Mesenchymal stem cell (in vitro differentiated cells and primary cell): ENCODE data around the gene PTPRU.
A peak's percentile ranks its signal among the peaks of the same experiment; 100 is the strongest.

Experiments used
- DNase-seq: peaks from one replicate; pipeline ENCODE4 v3.0.0-alpha.2; 2013
- H2AFZ ChIP-seq: one replicate; pipeline ENCODE4 v1.6.1; 2013; ENCODE audit warnings: low read depth, mild to moderate bottlenecking, control low read depth, inconsistent platforms, low read length, moderate library complexity
- H2AK5ac ChIP-seq: 2 replicates; pipeline ENCODE4 v1.6.1; 2013; ENCODE audit warnings: low read length, moderate library complexity, mild to moderate bottlenecking, inconsistent platforms; ENCODE audit not compliant: severe bottlenecking
- H2BK120ac ChIP-seq: one replicate; pipeline ENCODE4 v1.6.1; 2013; ENCODE audit warnings: low read depth, mild to moderate bottlenecking, inconsistent platforms, low read length, moderate library complexity
- H2BK12ac ChIP-seq, 2 experiments: one replicate each; pipeline ENCODE4 v1.6.1; 2013; ENCODE audit warnings: inconsistent platforms in 2 of 2, low read length in 2 of 2, mild to moderate bottlenecking in 2 of 2, moderate library complexity in 2 of 2, control low read depth in 1 of 2
- H2BK15ac ChIP-seq: one replicate; pipeline ENCODE4 v1.6.1; 2013; ENCODE audit warnings: mild to moderate bottlenecking, low read depth, inconsistent platforms; ENCODE audit not compliant: poor library complexity, severe bottlenecking
- H2BK5ac ChIP-seq: 2 replicates; pipeline ENCODE4 v1.6.1; 2013; ENCODE audit warnings: low read depth, mild to moderate bottlenecking, low read length, control low read depth, inconsistent platforms; ENCODE audit not compliant: poor library complexity, severe bottlenecking
- H3K14ac ChIP-seq, 2 experiments: one replicate each; pipeline ENCODE4 v1.6.1; 2013; ENCODE audit warnings: inconsistent platforms in 2 of 2, low read length in 2 of 2, control low read depth in 1 of 2, mild to moderate bottlenecking in 1 of 2, moderate library complexity in 1 of 2
- H3K18ac ChIP-seq, 2 experiments: one replicate each; pipeline ENCODE4 v1.6.1; 2013; ENCODE audit warnings: inconsistent platforms in 2 of 2, low read length in 2 of 2, control low read depth in 1 of 2, low read depth in 1 of 2, mild to moderate bottlenecking in 1 of 2
- H3K23ac ChIP-seq, 2 experiments: one replicate each; pipeline ENCODE4 v1.6.1; 2013; ENCODE audit warnings: inconsistent platforms in 2 of 2, low read length in 2 of 2, mild to moderate bottlenecking in 2 of 2, moderate library complexity in 2 of 2, control low read depth in 1 of 2
- H3K27ac ChIP-seq: 2 replicates; pipeline ENCODE4 v1.5.1; 2013; ENCODE audit warnings: mild to moderate bottlenecking, moderate library complexity, low read length, control low read depth, inconsistent platforms; ENCODE audit not compliant: poor library complexity, severe bottlenecking
- H3K27me3 ChIP-seq, 2 experiments: 2 replicates each; pipeline versions ENCODE4 v1.6.1 to v1.7.0; 2013; ENCODE audit warnings: low read length in 2 of 2, mild to moderate bottlenecking in 2 of 2, moderate library complexity in 2 of 2, control low read depth in 1 of 2, inconsistent platforms in 1 of 2; ENCODE audit not compliant: control insufficient read depth in 1 of 2, insufficient read depth in 1 of 2
- H3K36me3 ChIP-seq, 2 experiments: 2 replicates each; pipeline versions ENCODE4 v1.6.1 to v1.7.0; 2013; ENCODE audit warnings: low read length in 2 of 2, control low read depth in 1 of 2, inconsistent platforms in 1 of 2, low read depth in 1 of 2, mild to moderate bottlenecking in 1 of 2; ENCODE audit not compliant: insufficient read depth in 2 of 2, control insufficient read depth in 1 of 2
- H3K4ac ChIP-seq, 2 experiments: one replicate each; pipeline ENCODE4 v1.6.1; 2013; ENCODE audit warnings: inconsistent platforms in 2 of 2, low read length in 2 of 2, mild to moderate bottlenecking in 2 of 2, moderate library complexity in 2 of 2, control low read depth in 1 of 2, low read depth in 1 of 2
- H3K4me1 ChIP-seq: 2 replicates; pipeline ENCODE4 v1.6.1; 2013; ENCODE audit warnings: low read depth, low read length, control low read depth; ENCODE audit not compliant: control insufficient read depth, insufficient read depth
- H3K4me2 ChIP-seq: 2 replicates; pipeline ENCODE4 v1.6.1; 2013; ENCODE audit warnings: low read length, mild to moderate bottlenecking, inconsistent platforms; ENCODE audit not compliant: poor library complexity, severe bottlenecking
- H3K4me3 ChIP-seq, 2 experiments: 2 replicates each; pipeline versions ENCODE4 v1.5.1 to v1.7.0; 2013; ENCODE audit warnings: low read length in 2 of 2, mild to moderate bottlenecking in 2 of 2, control low read depth in 1 of 2, low read depth in 1 of 2; ENCODE audit not compliant: insufficient read depth in 1 of 2
- H3K79me1 ChIP-seq: replicated peaks from 2 replicates; pipeline ENCODE4 v1.6.1; 2013; ENCODE audit warnings: mild to moderate bottlenecking, control low read depth, low read length, inconsistent platforms; ENCODE audit not compliant: poor library complexity, severe bottlenecking
- H3K9ac ChIP-seq: 2 replicates; pipeline ENCODE4 v1.7.0; 2013; ENCODE audit warnings: mild to moderate bottlenecking, low read length, moderate library complexity
- H3K9me3 ChIP-seq: 2 replicates; pipeline ENCODE4 v1.7.0; 2013; ENCODE audit warnings: mild to moderate bottlenecking, low read length; ENCODE audit not compliant: control insufficient read depth
- H4K8ac ChIP-seq: one replicate; pipeline ENCODE4 v1.6.1; 2013; ENCODE audit warnings: inconsistent platforms, mild to moderate bottlenecking, low read length, moderate library complexity
- H4K91ac ChIP-seq: one replicate; pipeline ENCODE4 v1.6.1; 2013; ENCODE audit warnings: mild to moderate bottlenecking, low read length, inconsistent platforms
- WGBS: methylation state at CpG from one replicate; pipeline ENCODE4 v1.1.7; 2013; ENCODE audit warnings: mixed read lengths; 5-methylcytosine and 5-hydroxymethylcytosine counted together

PTPRU gene

DNA sequence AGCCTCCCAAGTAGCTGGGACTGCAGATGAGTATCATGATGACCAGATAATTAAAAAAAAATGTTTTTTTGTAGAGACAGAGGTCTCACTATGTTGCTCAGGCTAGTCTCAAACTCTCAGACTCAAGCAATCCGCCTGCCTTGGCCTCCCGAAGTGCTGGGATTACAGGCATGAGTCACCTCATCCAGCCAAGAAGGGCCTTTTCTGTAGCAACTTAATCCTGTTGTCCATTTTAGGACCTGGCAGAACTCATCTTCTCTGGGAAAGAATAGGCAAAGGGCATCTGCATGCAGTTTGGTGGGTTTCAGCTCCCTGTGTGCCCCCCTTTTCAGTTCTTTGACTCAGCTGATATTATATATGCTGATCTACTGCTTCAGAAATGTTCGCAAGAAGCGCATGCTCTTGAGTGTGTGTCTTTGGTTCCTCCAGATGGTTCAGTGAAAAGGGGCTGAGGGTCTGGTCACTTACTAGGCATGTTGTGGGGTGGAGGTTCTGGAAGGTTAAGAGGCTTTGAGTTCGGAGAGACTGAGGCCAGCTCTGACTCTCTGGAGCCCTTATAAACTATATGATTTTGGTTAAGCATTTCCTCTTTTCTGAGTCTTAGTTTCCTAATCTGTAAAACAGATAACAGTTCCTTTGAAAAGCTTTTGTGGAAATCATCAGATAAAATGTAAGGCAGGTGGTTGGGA, 35.3 kb upstream of the PTPRU start:
- no peak overlapping the region for H3K4me2 ChIP-seq
- WGBS, result 76% methylated on average over 5 of the region's 5 CpGs
- no peak overlapping the region for H4K8ac ChIP-seq
- H3K4me1 ChIP-seq, result peaks cover 7% of the 10 kb centered on the region
- H3K36me3 ChIP-seq, result peaks cover 44 to 64% of the 10 kb centered on the region in 2 experiments
- H2BK5ac ChIP-seq, result no peak overlapping the region
- H3K14ac ChIP-seq, result no peak overlapping the region
- H2AFZ ChIP-seq, result no peak overlapping the region
- no peak overlapping the region for H2BK12ac ChIP-seq
- H3K4me3 ChIP-seq, result no peak overlapping the region
- H3K18ac ChIP-seq, result no peak overlapping the region
- H3K79me1 ChIP-seq, result peaks cover 4% of the 10 kb centered on the region
- no peak overlapping the region for H3K23ac ChIP-seq
- H2BK15ac ChIP-seq, result no peak overlapping the region
- no peak overlapping the region for H2AK5ac ChIP-seq
- H3K27me3 ChIP-seq, result no peaks in the 10 kb centered on the region
- peak overlapping the region; percentile 54 for H2BK120ac ChIP-seq
- H3K27ac ChIP-seq, result no peak overlapping the region
- H3K9ac ChIP-seq, result peak overlapping the region; percentile 77
- H3K9me3 ChIP-seq, result no peaks in the 10 kb centered on the region
- DNase-seq, result peak; percentile 42
- no peak overlapping the region for H4K91ac ChIP-seq
- H3K4ac ChIP-seq, result no peak overlapping the region

DNA sequence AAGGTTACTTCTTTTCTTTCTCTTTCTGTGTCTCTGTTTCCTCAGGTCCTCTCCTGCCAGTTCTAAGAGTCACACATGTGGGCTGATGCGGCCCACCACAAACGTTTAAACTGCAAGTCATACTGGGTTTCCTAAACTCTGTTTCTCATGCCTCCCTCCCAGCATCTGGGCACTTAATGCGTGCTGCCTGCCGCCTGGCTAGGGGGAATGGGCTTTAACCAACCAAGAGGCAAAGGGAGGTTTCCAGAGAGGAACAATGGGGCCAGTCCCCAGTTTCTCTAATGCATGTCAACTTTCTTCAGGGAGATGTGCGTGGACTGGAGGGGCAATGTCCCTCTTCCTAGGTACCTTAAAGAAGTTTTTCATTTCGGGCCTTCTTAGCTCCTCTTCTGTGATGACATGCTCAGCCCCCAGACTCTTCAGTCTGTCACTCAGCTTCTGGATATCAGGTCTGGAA, 34.7 kb upstream of the PTPRU start:
- Histone ChIP-seq H3K27me3 (no peaks in the 10 kb centered on the region), H3K4me2 (no peak overlapping the region), H3K36me3 (peaks cover 47 to 70% of the 10 kb centered on the region in 2 experiments), H2BK5ac (no peak overlapping the region), H3K4me3 (no peak overlapping the region), H2BK120ac (peak overlapping the region; percentile 54), H3K4me1 (peaks cover 7% of the 10 kb centered on the region), H3K9ac (peak overlapping the region; percentile 77), H3K79me1 (peaks cover 4% of the 10 kb centered on the region), H3K4ac (no peak overlapping the region), H4K8ac (peak overlapping the region; percentile 86), H2BK12ac (peak overlapping the region in 1 of 2 experiments; percentile 65), H3K9me3 (no peaks in the 10 kb centered on the region), H3K23ac (no peak overlapping the region), H4K91ac (no peak overlapping the region), H3K14ac (no peak overlapping the region), H3K18ac (no peak overlapping the region), H2AFZ (no peak overlapping the region), H2BK15ac (no peak overlapping the region), H2AK5ac (no peak overlapping the region), H3K27ac (no peak overlapping the region)
- DNase-seq, result no peak
- WGBS, result 89% methylated on average over 6 of the region's 6 CpGs

DNA sequence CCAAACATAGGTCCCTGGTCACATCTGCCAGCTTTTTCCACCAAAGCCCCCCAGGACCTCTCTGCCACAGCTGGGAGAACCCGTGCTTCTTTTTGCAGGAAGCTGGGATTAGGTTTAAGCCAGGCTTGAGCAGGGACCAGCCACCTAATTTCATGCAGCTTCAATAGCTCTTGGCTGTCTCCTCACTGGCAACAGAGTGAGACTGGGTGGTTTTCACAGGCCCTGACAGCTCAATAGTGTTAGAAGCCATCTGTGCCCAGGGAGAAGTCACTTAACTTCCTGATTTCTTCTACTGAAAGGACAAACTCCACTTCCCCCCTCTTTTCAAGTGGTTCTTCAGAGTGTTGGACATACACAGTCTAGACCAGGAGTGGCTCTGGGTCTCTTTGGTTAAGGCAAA, 34.3 kb upstream of the PTPRU start:
- Histone ChIP-seq H2BK12ac (peak overlapping the region; percentile 25 to 85), H3K4me1 (peaks cover 6% of the 10 kb centered on the region), H2AK5ac (peak overlapping the region; percentile 89), H3K23ac (no peak overlapping the region), H3K9me3 (no peaks in the 10 kb centered on the region), H3K4me2 (no peak overlapping the region), H3K4ac (peak overlapping the region; percentile 21 to 62), H3K27me3 (no peaks in the 10 kb centered on the region), H4K8ac (peak overlapping the region; percentile 86), H2BK5ac (peak overlapping the region; percentile 50), H2BK120ac (peak overlapping the region; percentile 76), H3K36me3 (peaks cover 50 to 73% of the 10 kb centered on the region in 2 experiments), H3K18ac (peak overlapping the region; percentile 48 to 85), H3K14ac (no peak overlapping the region), H4K91ac (peak overlapping the region; percentile 86), H2AFZ (no peak overlapping the region), H3K9ac (peak overlapping the region; percentile 77), H3K27ac (peak overlapping the region; percentile 67), H2BK15ac (peak overlapping the region; percentile 76), H3K4me3 (peak overlapping the region in 1 of 2 experiments; percentile 10), H3K79me1 (peaks cover 4% of the 10 kb centered on the region)
- DNase-seq, result peak; percentile 24
- 96% methylated on average over 1 of the region's 1 CpG for WGBS

GRCh38 chr1:29202584-29203340, 33.6 kb upstream of the PTPRU start:
- Histone ChIP-seq H3K23ac (no peak overlapping the region), H2BK5ac (no peak overlapping the region), H2BK12ac (peak overlapping the region; percentile 25 to 85), H3K4me3 (peak overlapping the region in 1 of 2 experiments; percentile 10), H2BK15ac (peak overlapping the region; percentile 76), H3K14ac (no peak overlapping the region), H3K27me3 (no peaks in the 10 kb centered on the region), H4K91ac (peak overlapping the region; percentile 86), H3K9ac (peak overlapping the region; percentile 77), H2AK5ac (peak overlapping the region; percentile 89), H3K4ac (peak overlapping the region; percentile 21 to 62), H2BK120ac (no peak overlapping the region), H3K4me2 (no peak overlapping the region), H3K79me1 (peaks cover 4% of the 10 kb centered on the region), H3K4me1 (peaks cover 5% of the 10 kb centered on the region), H2AFZ (no peak overlapping the region), H3K27ac (peak overlapping the region; percentile 67), H3K18ac (peak overlapping the region; percentile 64 to 85), H3K9me3 (no peaks in the 10 kb centered on the region), H4K8ac (peak overlapping the region; percentile 86), H3K36me3 (peaks cover 50 to 65% of the 10 kb centered on the region in 2 experiments)
- WGBS, result 24% methylated on average over 14 of the region's 14 CpGs
- DNase-seq, result peak; percentile 97
